ENCODE data around the gene PFKFB2.
"Not testable (repeated sequence)": the region's sequence is repeated elsewhere in the genome, so short reads cannot be mapped to it uniquely, and the experiment has no call there.

Gene PFKFB2

GRCh38 chr1:207041397-207041796 is 11.7 kb upstream of the PFKFB2 start:
- DNase-seq: not testable (repeated sequence)

GRCh38 chr1:207045453-207045852 is 7.6 kb upstream of the PFKFB2 start:
- DNase-seq: no peak

GRCh38 chr1:207047505-207047904 is 5.6 kb upstream of the PFKFB2 start:
- no peak for DNase-seq

- no peak for DNase-seq
These were observed 5.0 kb upstream of the PFKFB2 start for GRCh38 chr1:207048041-207048440.

GRCh38 chr1:207049054-207049453 is 4.0 kb upstream of the PFKFB2 start:
- no peak for DNase-seq

GRCh38 chr1:207049514-207049913 is 3.6 kb upstream of the PFKFB2 start:
- DNase-seq: no peak

- DNase-seq: peak; percentile 33
These were observed 3.1 kb upstream of the PFKFB2 start for GRCh38 chr1:207049974-207050391.

- DNase-seq: peak; percentile 87
These were observed 2.4 kb upstream of the PFKFB2 start for GRCh38 chr1:207050480-207051190.

GRCh38 chr1:207051191-207051943 is 1.7 kb upstream of the PFKFB2 start, which contains the start of gene YOD1:
Gene YOD1, minus strand, starts transcription at chr1:207051208. Its CDS starts 178 bp downstream, at chr1:207051030.
- DNase-seq: no peak

- no peak for DNase-seq
These were observed 1.4 kb downstream of the PFKFB2 start for GRCh38 chr1:207054491-207054890.

- DNase-seq: no peak
These were observed 2.4 kb downstream of the PFKFB2 start for GRCh38 chr1:207055386-207056001.

- DNase-seq: no peak
These were observed 3.6 kb downstream of the PFKFB2 start for GRCh38 chr1:207056673-207057072.

GRCh38 chr1:207058252-207058651 is 5.2 kb downstream of the PFKFB2 start:
- no peak for DNase-seq

GRCh38 chr1:207058878-207059867 is 6.1 kb downstream of the PFKFB2 start:
- DNase-seq: no peak

- DNase-seq: no peak
These were observed 6.8 kb downstream of the PFKFB2 start for GRCh38 chr1:207059881-207060280.

GRCh38 chr1:207060596-207060995 is 7.5 kb downstream of the PFKFB2 start:
- no peak for DNase-seq

GRCh38 chr1:207062058-207062457 is 9.0 kb downstream of the PFKFB2 start:
- no peak for DNase-seq

GRCh38 chr1:207063014-207063413 is 9.9 kb downstream of the PFKFB2 start:
- DNase-seq: no peak

GRCh38 chr1:207064561-207064960 is 11.5 kb downstream of the PFKFB2 start:
- no peak for DNase-seq

GRCh38 chr1:207067185-207067584 is 14.1 kb downstream of the PFKFB2 start:
- no peak for DNase-seq

GRCh38 chr1:207067665-207068064 is 14.6 kb downstream of the PFKFB2 start:
- no peak for DNase-seq

GRCh38 chr1:207069061-207069460 is 16.0 kb downstream of the PFKFB2 start:
- no peak for DNase-seq
